Superior temporal gyrus (tissue), 1 donor: ENCODE results near the gene CTBP1.

ENCODE experiments used
- DNase-seq: peaks from one replicate; pipeline ENCODE4 v3.0.0-alpha.2; 2016; ENCODE audit errors: extremely low spot score

CTBP1 gene

GRCh38 chr4:1283711-1284110, 34.8 kb upstream of the CTBP1 start:
- no peak for DNase-seq

GRCh38 chr4:1279253-1279652, 30.3 kb upstream of the CTBP1 start:
- DNase-seq: no peak

DNA sequence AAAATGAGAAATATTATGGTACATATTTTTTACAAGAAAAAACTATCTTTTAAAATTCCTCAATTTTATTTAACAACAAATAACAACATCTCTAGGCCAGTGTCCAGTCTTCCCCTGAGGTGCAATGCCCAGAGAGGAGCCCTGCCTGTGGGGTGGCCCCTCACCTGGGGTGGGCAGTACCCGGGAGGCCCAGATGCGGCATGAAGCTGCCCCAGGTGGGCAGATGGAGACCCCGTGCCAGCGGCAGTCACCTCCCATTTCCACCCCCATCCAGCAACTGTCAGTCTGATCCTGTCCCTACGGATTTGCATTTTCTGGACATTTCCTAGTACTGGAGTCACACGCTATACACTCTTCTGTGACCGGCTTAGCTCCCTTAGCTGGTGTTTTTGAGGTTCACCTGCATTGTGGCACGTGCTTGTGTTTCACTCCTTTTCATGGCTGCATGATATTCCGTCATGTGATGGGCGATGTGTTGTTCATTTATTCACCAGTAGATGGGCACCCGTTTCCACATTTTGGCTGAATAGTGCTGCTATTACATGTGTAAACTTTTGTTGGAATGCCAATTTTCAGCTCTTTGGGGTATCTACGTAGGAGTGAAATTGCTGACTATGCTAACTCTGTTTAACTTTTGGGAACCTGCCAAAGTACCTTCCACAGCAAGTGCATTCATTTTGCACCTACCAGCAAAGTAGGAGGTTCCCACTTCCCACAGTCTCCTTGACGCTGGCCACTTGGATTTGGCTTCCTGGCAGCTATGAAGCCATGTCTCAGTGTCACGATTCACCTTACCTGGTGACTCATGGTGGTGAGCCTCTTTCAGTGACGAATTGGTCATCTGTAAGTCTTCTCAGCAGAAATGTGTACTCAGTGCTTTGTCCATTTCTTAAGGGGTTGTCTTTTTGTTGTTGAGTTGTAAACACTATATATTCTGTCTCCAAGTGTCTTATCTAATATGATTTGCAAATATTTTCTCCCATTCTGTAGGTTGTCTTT, 29.0 kb upstream of the CTBP1 start:
- no peak for DNase-seq

DNA sequence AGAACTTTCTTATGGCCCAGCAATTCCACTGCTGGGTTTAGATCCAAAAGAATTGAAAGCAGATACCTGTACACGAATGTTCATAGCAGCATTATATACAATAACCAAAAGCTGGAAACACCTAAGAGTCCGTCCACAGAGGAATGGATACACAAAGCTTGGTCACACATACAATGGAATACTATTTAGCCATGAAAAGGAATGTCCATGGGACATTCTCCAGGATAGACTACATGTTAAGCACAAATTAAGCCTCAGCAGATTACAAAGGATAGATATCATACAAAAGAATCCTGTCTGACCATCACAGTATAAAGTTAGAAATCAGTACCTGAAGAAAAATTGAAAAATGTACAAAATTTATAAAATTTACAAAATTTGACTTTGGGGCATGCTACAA, 28.1 kb upstream of the CTBP1 start:
- DNase-seq: no peak

- no peak for DNase-seq
Observed at GRCh38 chr4:1274871-1275270, 25.9 kb upstream of the CTBP1 start.

DNA sequence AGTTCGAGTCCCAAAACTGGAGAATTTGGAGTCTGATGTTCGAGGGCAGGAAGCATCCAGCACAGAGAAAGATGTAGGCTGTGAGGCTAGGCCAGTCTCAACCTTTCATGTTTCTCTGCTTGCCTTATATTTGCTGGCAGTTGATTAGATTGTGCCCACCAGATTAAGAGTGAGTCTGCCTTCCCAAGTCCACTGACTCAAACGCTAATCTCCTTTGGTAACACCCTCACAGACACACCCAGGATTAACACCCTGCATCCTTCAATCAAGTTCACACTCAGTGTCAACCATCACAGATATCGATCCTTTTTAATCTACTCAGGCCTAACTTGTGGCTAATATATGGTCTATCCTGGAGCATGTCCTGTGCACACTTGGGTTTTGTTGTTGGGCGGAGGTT, 22.8 kb upstream of the CTBP1 start:
- no peak for DNase-seq

GRCh38 chr4:1269209-1269608, 20.3 kb upstream of the CTBP1 start:
- DNase-seq: no peak

DNA sequence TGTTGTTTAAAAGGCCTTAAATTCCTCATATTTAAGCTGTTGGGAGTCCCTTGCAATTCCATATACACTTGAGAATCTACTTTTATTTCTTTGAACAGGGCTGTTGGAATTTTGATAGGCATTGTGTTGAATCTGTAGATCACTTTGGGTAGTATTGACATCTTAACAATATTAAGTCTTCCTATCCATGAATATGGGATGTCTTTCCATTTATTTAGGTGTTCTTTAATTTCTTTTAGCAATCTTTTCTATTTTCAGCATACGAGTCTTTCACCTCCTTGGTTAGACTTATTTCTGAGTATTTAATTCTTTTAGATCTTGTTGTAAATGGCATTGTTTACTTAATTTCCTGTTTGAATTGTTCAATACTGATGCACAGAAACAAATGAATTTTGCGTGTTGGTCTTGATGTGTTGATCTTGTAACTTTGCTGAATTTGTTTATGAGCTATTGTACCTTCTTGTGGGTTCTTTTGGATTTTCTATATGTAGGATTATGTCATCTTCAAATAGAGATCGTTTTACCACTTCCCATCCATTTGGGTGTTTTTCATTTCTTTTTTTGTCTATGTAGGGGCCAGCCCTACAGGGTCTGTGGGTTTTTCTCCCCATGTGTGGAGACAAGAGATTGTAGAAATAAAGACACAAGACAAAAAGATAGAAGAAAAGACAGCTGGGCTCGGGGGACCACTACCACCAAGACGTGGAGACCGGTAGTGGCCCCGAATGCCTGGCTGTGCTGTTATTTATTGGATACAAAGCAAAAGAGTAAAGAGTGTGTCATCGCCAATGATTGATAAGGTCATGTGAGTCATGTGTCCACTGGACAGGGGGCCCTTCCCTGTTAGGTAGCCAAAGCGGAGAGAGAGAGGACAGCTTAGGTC, 18.2 kb upstream of the CTBP1 start:
- DNase-seq: no peak

GRCh38 chr4:1265351-1265750, 16.4 kb upstream of the CTBP1 start:
- DNase-seq: no peak

DNA sequence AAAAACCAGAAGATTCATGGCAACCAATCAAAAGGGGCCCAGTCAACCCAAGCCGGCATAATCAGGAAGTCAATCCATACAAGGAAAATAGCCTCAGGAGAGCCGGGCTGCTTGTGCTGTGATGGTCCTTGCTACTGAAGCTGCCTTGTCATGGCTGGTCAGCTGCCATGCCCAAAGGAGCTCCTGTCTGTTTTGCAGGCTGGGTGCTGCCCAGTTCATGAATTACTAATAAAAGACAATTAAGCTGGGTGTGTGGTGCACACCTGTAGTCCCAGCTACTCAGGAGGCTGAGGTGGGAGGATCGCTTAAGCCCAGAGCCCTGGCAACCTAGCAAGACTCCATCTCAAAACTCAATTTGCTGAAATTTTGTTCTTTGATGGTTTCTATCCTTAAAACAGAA, 16.0 kb upstream of the CTBP1 start:
- DNase-seq: no peak

GRCh38 chr4:1261107-1261928, 12.4 kb upstream of the CTBP1 start:
- no peak for DNase-seq

DNA sequence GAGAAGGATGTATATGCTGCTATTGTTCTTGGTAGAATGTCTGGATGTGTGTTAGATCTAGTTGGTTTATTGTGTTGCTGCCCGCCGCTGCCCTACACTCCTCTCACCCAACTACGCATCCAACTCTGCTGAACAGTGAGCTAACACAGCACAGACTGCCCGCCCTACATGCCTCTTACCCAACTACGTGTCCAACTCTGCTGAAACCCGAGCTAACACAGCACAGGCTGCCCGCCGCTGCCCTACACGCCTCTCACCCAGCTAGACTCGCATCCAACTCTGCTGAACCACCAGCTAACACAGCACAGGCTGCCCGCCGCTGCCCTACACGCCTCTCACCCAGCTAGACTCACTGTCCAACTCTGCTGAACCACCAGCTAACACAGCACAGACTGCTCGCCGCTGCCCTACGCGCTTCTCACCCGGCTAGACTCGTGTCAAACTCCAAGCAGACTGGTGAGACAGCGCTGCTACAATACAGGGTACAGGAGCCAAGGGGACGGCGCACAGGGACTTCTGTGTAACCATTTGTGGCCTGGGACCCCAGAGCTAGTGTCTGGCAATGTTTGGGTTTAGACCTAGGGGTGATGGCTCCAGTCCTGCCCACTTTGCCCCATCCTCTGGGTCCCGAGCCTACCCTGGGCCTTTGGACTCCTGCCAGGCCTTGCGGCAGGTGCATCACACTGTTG, 11.6 kb upstream of the CTBP1 start:
- DNase-seq: no peak

DNA sequence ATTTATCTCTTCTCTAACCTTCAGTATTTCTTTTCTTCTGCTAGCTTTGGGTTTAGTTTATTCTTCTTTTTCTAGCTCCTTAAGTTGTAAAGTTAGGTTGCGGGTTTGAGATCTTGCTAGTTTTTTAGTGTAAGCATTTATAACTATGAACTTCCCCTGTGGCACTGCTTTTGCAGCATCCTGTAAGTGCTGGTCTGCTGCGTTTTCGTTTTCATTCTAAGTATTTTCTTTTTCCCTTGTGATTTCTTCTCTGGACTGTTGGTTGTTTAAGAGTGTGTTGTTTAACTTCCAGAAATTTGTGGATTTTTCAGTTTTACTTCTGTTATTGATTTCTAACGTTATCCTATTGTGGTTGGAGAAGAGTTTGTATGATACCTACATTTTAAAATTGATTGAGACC, 11.0 kb upstream of the CTBP1 start:
- DNase-seq: no peak

DNA sequence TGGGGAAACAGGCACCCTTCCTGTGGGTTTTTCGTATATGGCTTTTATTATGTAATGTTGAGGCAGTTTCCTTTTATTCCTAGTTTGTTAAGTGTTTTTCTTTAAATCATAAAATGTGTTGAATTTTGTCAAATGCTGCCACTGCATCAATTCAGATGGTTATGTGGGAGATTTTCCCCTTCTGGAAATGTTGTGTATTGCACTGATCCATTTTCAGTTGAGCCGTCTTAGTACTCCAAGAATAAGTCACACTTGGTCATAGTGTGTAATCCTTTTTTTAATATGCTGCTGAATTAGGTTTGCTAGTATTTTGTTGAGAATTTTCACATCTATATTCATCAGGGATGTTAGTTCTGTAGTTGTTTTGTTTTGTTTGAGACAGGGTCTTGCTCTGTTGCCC, 9.5 kb upstream of the CTBP1 start:
- no peak for DNase-seq

DNA sequence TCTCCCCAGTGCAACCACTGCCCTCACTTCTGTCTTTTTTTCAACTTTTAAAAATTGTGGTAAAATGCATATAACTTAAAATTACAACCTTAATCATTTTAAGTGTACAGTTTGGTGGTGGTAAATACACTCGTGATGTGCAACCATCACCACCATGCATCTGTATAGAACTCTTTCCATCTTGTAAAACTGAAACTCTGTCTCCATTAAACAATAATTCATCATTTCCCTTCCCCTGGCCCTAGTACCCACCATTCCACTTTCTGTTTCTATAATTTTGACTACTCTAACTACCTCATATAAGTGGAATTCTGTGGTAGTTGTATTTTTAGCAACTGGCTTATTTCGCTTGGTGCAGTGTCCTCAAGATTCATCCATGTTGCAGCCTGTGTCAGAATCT, 6.8 kb upstream of the CTBP1 start:
- DNase-seq: no peak

- no peak for DNase-seq
Observed at GRCh38 chr4:1255151-1255550, 6.2 kb upstream of the CTBP1 start.

DNA sequence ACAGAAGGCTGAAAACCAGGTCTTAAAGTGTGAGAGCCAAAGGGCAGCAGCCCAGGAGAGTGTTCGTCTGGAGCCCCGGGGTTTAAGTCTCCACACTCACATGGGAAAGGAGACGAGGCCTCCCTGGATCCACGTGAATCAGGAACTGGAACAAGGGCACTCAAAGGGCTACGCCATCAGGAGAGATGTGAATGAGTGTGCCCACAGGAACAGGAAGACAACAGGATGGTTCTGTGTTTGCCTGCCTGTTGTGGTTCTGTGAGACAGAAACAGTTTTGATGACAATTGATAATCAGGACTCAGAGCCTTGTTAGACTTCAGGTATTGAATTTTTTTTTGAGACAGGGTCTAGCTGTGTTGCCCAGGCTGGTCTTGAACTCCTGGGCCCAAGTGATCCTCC, 4.9 kb upstream of the CTBP1 start:
- no peak for DNase-seq

DNA sequence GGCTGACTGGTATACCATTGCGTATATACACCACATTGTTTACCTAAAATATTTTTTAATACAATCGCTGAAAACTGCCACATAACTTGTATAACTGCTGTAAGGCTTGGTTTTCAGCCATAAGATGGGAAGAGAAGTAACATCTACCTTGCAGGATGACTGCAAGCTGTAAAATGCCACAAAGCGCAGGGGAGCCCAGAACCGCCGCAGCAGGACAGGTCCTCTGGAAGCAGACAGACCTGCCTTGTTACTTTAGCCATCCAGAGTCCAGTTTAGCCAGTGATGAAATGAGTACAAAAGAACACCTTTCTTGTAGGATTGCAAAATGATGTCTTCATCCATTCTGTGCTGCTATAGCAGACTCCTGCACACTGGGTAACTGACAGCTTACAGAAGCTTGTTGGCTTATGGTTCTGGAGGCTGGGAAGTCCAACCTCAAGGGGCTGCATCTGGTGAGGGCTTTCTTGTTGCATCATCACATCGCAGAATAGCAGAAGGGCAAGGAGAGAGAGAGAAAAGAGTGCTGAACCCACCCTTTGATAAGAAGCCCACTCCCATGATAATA, 4.1 kb upstream of the CTBP1 start:
- DNase-seq: no peak

- DNase-seq: no peak
Observed at GRCh38 chr4:1251773-1252066, 2.8 kb upstream of the CTBP1 start.

DNA sequence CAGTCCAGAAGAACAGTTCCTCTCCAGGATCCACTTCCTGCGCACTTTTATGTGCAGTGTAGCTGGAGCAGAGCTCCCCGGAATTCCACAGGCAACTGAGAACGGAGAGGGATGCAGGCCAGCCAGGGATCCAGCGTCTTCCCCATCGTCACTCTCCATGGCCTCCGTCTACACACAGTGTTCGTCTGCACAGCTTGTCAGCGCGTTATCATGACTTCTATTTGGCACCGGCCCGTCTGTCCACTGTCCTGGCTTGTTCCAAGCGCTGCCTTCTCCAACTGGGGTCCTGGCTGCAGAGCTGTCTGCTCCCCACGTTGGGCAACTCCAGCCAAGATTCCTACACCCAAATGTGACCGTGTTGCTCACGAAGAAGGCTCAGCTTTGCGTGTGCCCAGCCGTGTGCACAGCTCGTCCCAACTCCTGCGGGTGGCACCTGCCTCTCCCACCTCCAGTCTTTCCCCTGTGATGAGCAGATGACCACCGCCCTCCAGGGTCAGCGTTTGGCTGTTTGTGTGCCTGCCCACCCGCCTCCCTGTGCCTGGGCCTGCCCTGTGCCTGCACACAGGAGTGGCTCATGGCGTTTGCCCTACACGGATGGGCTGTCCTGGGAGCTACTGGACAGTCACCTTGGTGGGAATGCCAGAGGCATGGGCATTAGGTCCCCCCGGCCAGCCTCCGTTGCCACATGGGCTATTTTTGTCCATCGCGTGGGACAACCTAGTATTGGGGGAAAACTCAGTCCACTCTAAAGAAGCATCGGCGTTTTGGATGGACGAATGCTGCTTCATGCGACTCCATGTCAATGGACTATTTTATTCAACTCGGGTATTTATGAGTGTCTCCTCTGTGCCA, 2.2 kb upstream of the CTBP1 start:
- no peak for DNase-seq
